AG04450 (cell line): ENCODE results near the gene GAB4. TPM values are rescaled to one million over a fixed set of nuclear protein-coding genes. Genes with fewer than 3 reads are reported as not detected.
"Not testable (repeated sequence)": the region's sequence is repeated elsewhere in the genome, so short reads cannot be mapped to it uniquely, and the experiment has no call there.

Source experiments
- CTCF ChIA-PET: fragments of 300-600, 350-600 bp; formaldehyde crosslinking; extraction: SDS; loops from one replicate; lab custom pipeline; 2022; ENCODE audit warnings: antibody characterized with exemption, inconsistent platforms; lab: Charles Lee
- POLR2A ChIA-PET: fragments of 350-600 bp; formaldehyde crosslinking; extraction: SDS; loops from one replicate; lab custom pipeline; 2021; ENCODE audit warnings: antibody characterized with exemption, inconsistent platforms; lab: Yijun Ruan, JAX
- DNase-seq: peaks from one replicate; pipeline ENCODE4 v3.0.0-alpha.2; 2011; ENCODE audit warnings: low read depth, low spot score
- H3K27ac ChIP-seq: one replicate; pipeline ENCODE4 v1.5.1; 2012; ENCODE audit warnings: low read depth, low read length, control low read depth
- H3K27me3 ChIP-seq: one replicate; pipeline ENCODE4 v1.6.0; 2012; ENCODE audit warnings: low read length; ENCODE audit not compliant: control insufficient read depth, insufficient read depth
- H3K4me3 ChIP-seq: 2 replicates; pipeline ENCODE4 v1.5.1; 2011; ENCODE audit warnings: mild to moderate bottlenecking, low read depth, low read length, control low read depth
- H3K9me3 ChIP-seq: 2 replicates; pipeline ENCODE4 v1.5.1; 2012; ENCODE audit warnings: low read length; ENCODE audit not compliant: control insufficient read depth, insufficient read depth
- polyA plus RNA-seq: library from polyadenylated mRNA; depleted of rRNA; stranded (reverse); fragments of >200 nt; gene quantifications from 2 replicates; pipeline ENCODE4 v1.2.3, GENCODE V29; 2011
- TF ChIP-seq, protein P1 (sequence below): IDR thresholded peaks from 2 replicates; pipeline ENCODE4 v1.5.1; 2011; ENCODE audit warnings: low read depth, low read length, control low read depth, inconsistent platforms

Gene GAB4
- polyA plus RNA-seq, 1 experiment, result not detected

DNA sequence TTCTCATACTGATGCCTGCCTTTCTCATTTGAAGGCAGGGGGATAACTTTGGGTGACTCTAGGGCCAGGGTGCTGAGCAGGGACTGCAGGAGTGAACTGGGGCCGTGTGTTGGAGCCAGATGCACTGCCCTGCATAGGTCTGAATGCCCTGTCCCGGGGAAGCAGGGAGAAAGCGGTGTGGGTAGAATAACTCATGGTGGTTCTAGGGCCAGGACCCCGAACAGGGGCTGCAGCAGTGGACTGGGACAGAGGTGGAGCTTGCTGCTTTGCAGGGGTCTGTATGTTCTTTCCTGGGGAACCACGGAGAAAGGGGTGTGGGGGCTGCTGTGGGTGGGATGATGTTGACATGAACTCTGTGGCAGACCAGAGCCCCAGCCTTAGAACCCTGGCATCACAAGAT lies 52.9 kb downstream of the GAB4 start:
- H3K9me3 ChIP-seq, result peaks cover 47% of the 10 kb centered on the region
- no peak for DNase-seq
- ChIA-PET CTCF (no interaction called here), POLR2A (no interaction called here)
- H3K4me3 ChIP-seq, result no peak overlapping the region
- no peak overlapping the region for H3K27ac ChIP-seq
- TF ChIP-seq, protein P1, sequence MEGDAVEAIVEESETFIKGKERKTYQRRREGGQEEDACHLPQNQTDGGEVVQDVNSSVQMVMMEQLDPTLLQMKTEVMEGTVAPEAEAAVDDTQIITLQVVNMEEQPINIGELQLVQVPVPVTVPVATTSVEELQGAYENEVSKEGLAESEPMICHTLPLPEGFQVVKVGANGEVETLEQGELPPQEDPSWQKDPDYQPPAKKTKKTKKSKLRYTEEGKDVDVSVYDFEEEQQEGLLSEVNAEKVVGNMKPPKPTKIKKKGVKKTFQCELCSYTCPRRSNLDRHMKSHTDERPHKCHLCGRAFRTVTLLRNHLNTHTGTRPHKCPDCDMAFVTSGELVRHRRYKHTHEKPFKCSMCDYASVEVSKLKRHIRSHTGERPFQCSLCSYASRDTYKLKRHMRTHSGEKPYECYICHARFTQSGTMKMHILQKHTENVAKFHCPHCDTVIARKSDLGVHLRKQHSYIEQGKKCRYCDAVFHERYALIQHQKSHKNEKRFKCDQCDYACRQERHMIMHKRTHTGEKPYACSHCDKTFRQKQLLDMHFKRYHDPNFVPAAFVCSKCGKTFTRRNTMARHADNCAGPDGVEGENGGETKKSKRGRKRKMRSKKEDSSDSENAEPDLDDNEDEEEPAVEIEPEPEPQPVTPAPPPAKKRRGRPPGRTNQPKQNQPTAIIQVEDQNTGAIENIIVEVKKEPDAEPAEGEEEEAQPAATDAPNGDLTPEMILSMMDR, result no peak
- H3K27me3 ChIP-seq, result no peaks in the 10 kb centered on the region

DNA sequence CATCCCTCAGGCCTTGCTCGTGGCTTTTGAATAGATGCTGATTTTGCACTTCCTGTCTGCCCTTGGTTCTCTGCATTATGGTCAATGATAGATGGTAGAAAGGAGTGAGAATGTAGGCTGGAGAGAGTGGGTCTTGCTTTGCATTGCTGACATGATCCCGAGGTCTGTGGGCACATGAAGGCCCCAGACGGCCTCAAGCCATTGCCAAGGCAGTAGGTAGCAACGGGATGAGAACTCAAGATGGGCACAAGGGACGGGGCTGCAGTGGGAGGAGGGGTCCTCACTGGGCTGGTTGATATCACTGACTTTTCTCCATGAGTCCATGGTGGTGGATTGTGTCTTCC lies 54.0 kb downstream of the GAB4 start:
- no peak overlapping the region for H3K4me3 ChIP-seq
- H3K27me3 ChIP-seq, result no peaks in the 10 kb centered on the region
- peaks cover 37% of the 10 kb centered on the region for H3K9me3 ChIP-seq
- ChIA-PET POLR2A (no interaction called here), CTCF (no interaction called here)
- no peak for DNase-seq
- TF ChIP-seq, protein P1, result no peak
- H3K27ac ChIP-seq, result no peak overlapping the region

DNA sequence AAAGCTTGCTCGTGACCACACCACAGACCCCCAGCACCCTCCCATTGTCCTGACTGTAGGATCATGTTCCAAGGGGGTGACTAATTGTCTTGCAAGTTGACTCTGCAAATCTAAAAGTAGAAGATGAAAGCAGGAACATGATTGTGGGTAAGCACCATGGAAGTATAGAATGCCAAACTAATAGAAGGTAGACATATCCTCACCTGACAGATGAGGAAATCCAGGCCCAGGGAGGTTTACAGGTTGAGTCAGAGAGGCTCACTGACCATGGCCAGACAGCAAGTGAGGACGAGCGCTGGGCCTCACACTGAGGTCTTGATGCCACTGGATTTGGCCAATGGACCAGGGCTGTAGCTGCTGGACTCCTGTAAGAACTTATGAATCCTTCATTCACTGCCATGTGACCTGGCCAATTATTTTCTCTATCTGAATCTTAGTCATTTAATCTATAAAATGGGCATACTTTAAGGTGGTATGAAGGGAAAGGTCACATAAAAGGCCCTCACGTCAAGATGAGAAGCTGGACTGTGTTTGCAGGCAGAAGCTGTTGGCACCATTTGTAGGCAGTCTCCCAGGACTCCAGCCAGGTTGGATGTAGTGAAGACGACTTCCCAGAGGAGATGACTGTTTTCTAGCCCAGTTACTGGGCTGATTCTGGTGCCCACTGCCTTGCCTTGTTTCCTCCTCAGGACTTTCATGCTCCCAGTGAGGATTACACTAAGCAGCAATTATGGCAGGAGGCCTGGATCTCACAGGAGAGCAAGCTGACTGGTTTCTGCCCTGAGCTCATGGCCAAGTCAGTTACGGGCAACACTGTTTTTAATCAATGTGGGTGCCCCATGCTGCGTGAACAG lies 54.6 kb downstream of the GAB4 start:
- CTCF ChIA-PET, result no interaction called here
- H3K9me3 ChIP-seq, result peaks cover 32% of the 10 kb centered on the region
- no peak overlapping the region for H3K27ac ChIP-seq
- TF ChIP-seq, protein P1, result no peak
- no peaks in the 10 kb centered on the region for H3K27me3 ChIP-seq
- POLR2A ChIA-PET, result no interaction called here
- DNase-seq, result no peak
- no peak overlapping the region for H3K4me3 ChIP-seq

DNA sequence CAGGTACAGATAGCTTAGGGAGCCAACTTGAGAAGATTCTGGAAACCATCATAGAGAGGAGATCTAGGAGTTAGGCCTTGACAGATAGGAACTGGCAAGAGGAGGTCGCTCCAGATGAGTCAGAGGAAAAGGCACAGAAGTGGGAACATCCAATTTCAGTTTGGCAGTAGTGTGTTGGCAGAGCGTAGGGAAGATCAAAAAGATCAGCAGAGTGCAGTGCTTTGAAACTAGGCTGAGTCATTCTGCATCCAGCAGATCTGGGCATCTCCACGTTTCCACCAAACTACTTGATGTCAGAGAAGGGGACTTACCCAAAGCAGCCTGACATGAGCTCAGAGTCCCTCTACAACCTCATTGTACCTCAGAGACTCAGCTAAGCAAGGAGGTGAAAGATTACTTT lies 58.5 kb downstream of the GAB4 start:
- no peak for DNase-seq
- ChIA-PET CTCF (no interaction called here), POLR2A (no interaction called here)

DNA sequence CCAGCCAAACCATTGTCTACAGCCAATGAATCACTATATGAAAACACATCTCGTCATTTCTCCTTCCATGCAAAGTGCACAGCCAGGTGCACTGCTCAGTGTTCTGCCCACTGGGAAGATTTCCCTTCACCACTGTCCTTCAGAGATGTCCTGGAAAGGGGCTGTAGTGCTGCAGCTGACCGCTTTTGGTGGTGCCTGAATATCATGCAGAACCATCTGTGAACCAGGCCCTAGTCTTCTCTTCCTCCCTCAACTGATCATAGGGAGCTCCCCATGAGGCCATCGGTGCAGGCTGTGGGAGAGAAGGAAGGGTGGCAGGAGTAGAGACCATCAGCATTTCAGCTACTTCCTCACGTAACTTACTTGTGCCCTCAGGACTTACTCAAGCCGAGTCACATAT lies 70.2 kb downstream of the GAB4 start:
- Histone ChIP-seq H3K27ac (no peak overlapping the region), H3K27me3 (no peaks in the 10 kb centered on the region), H3K4me3 (no peak overlapping the region), H3K9me3 (peaks cover 5% of the 10 kb centered on the region)
- DNase-seq, result no peak
- TF ChIP-seq, protein P1, result no peak
- POLR2A ChIA-PET, result no interaction called here
- CTCF ChIA-PET, result no interaction called here

More for the DNA sequence above, 58.5 kb downstream of the GAB4 start:
- Histone ChIP-seq H3K27me3 (no peaks in the 10 kb centered on the region), H3K9me3 (no peaks in the 10 kb centered on the region; the same call in none of the 2 replicates), H3K27ac (no peak overlapping the region), H3K4me3 (no peak overlapping the region)
- TF ChIP-seq, protein P1, result no peak

DNA sequence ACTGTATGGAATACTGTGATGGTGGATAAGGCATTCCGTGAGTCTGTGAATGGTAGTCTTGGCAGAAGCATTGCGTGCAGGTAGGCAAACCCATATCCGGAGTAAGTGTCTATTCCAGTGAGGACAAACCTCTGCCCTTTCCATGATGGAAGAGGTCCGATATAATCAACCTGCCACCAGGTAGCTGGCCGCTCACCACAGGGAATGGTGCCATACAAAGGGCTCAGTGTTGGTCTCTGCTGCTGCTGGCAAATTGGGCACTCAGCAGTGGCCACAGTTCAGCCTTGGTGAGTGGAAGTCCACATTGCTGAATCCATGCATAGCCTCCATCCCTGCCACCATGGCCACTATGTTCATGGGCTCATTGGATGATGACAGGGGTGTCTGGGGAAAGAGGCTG lies 70.8 kb downstream of the GAB4 start:
- H3K27ac ChIP-seq, POLR2A ChIA-PET, H3K9me3 ChIP-seq, H3K27me3 ChIP-seq, H3K4me3 ChIP-seq, CTCF ChIA-PET, DNase-seq: not testable (repeated sequence)
